K562 (cell line): ENCODE measurements around the gene SLC1A5. TPM values are rescaled to one million over a fixed set of nuclear protein-coding genes. Genes with fewer than 3 reads are reported as not detected.
A peak's percentile ranks its signal among the peaks of the same experiment; 100 is the strongest.

Experiments used
- ARID1B ChIP-seq: fragments of 450-650 bp; IDR thresholded peaks from 2 replicates; pipeline ENCODE4 v1.6.1; 2016; ENCODE audit warnings: antibody characterized with exemption, mild to moderate bottlenecking, inconsistent platforms
- BCOR ChIP-seq: fragments of 450-650 bp; IDR thresholded peaks from 2 replicates; pipeline ENCODE4 v1.6.1; 2016
- CEBPG ChIP-seq, 3 experiments: fragments of 200-800 bp in 1 of 3; sonication (Bioruptor generic) in 1 of 3; sonication (generic) in 1 of 3; formaldehyde crosslinking in 1 of 3; IDR thresholded peaks in 2 of 3; conservative IDR thresholded peaks in 1 of 3; 2 replicates each; pipeline versions ENCODE4 v1.6.1 to v1.8.0; 2016 to 2022; ENCODE audit warnings: missing compliant biosample characterization in 2 of 3, missing genetic modification characterization in 2 of 3, mild to moderate bottlenecking in 1 of 3, missing genetic modification reagents in 1 of 3
- CTBP1 ChIP-seq: fragments of 450-650 bp; IDR thresholded peaks from 2 replicates; pipeline ENCODE4 v1.6.1; 2016; ENCODE audit warnings: borderline replicate concordance
- DNMT1 ChIP-seq: fragments of 450-650 bp; IDR thresholded peaks from 2 replicates; pipeline ENCODE4 v1.6.1; 2016; ENCODE audit warnings: antibody characterized with exemption, mild to moderate bottlenecking
- E2F5 ChIP-seq: sonication (generic); formaldehyde crosslinking; IDR thresholded peaks from 2 replicates; pipeline ENCODE4 v1.8.0; 2022; ENCODE audit warnings: mild to moderate bottlenecking, missing genetic modification reagents
- GABPA ChIP-seq: fragments of 200-800 bp; sonication (Bioruptor generic); conservative IDR thresholded peaks from 2 replicates; pipeline ENCODE4 v1.6.1; 2016; ENCODE audit warnings: low read depth, missing genetic modification characterization, missing compliant biosample characterization
- GTF2B ChIP-seq: IDR thresholded peaks from 2 replicates; pipeline ENCODE4 v1.6.1; 2011; ENCODE audit not compliant: insufficient read length; ENCODE audit errors: extremely low read depth
- HCFC1 ChIP-seq: IDR thresholded peaks from 2 replicates; pipeline ENCODE4 v1.6.1; 2012; ENCODE audit warnings: low read depth, low read length, improper control_type of control experiment
- HMBOX1 ChIP-seq: sonication (generic); IDR thresholded peaks from 2 replicates; pipeline ENCODE4 v1.6.1; 2016
- PHF8 ChIP-seq: fragments of 200-600 bp; sonication (generic); IDR thresholded peaks from 2 replicates; pipeline ENCODE4 v1.6.1; 2012; ENCODE audit warnings: mixed run types, mild to moderate bottlenecking, inconsistent platforms, low read length, moderate library complexity, borderline replicate concordance
- POLR2A ChIP-seq: fragments of 450-650 bp; conservative IDR thresholded peaks from 2 replicates; pipeline ENCODE4 v1.6.1; 2016
- POLR2G ChIP-seq: fragments of 200-400 bp; formaldehyde crosslinking; IDR thresholded peaks from 2 replicates; pipeline ENCODE4 v1.6.1; 2017; ENCODE audit warnings: low read depth, mild to moderate bottlenecking, antibody characterized with exemption, low read length, moderate library complexity
- STAT6 ChIP-seq: sonication (generic); formaldehyde crosslinking; IDR thresholded peaks from 2 replicates; pipeline ENCODE4 v1.8.1; 2023; ENCODE audit warnings: mild to moderate bottlenecking, missing genetic modification reagents
- TAF15 ChIP-seq: fragments of 200-400 bp; formaldehyde crosslinking; IDR thresholded peaks from 2 replicates; pipeline ENCODE4 v1.6.1; 2017; ENCODE audit warnings: mild to moderate bottlenecking, low read depth, low read length, moderate library complexity
- ZBTB26 ChIP-seq: fragments of 450-650 bp; formaldehyde crosslinking; IDR thresholded peaks from 2 replicates; pipeline ENCODE4 v1.4.0; 2022; ENCODE audit warnings: missing genetic modification characterization
- ZNF232 ChIP-seq: sonication (generic); formaldehyde crosslinking; IDR thresholded peaks from 2 replicates; pipeline ENCODE4 v1.8.0; 2022; ENCODE audit warnings: mild to moderate bottlenecking, missing genetic modification reagents
- ZNF316 ChIP-seq: fragments of 450-650 bp; IDR thresholded peaks from 2 replicates; pipeline ENCODE4 v1.6.1; 2016
- polyA plus RNA-seq, 8 experiments: library from polyadenylated mRNA; depleted of rRNA in 4 of 8; stranded (reverse) in 5 of 8; unstranded in 3 of 8; fragments of >200 nt; fragmentation: Nextera tagmentation in 2 of 8; fragmentation: Illumina TruSeq in 1 of 8; extraction: Ambion mirVana in 2 of 8; extraction: Trizol in 1 of 8; gene quantifications; 2 replicates each; pipeline versions ENCODE4 v1.2.1 to v1.2.3, GENCODE V29; 2011 to 2014; ENCODE audit warnings: inconsistent platforms in 1 of 8, missing spikeins in 1 of 8
- total RNA-seq, 7 experiments: library from RNA; depleted of rRNA in 6 of 7; stranded (reverse); fragments of >200 nt in 6 of 7; fragmentation: Illumina TruSeq in 2 of 7; extraction: Trizol in 2 of 7; gene quantifications; 2 replicates each; pipeline versions ENCODE4 v1.2.1 to v1.2.3, GENCODE V29; 2011 to 2021; ENCODE audit warnings: low replicate concordance in 1 of 7

SLC1A5 gene
- total and polyA plus RNA-seq, 9 of the 15 experiments (the other 6 are each of a cell fraction or from before 2014, with no cell fraction given), result 31.2 to 417 (median 134) TPM

- 0 out of 2 replicates have a peak, but pooled peaks have one; percentile 67 for TF ChIP-seq DNMT1
- peak; percentile 52; the same call in 1 of the 2 replicates for TF ChIP-seq ARID1B
- TF ChIP-seq CEBPG (CRISPR knock-in tag; IDR thresholded peaks at IDR 0.05), result peak; percentile 43
- no peak for TF ChIP-seq CEBPG (tag; conservative IDR thresholded peaks at IDR 0.05 in 1 of 2, IDR thresholded peaks at IDR 0.05 in 1 of 2)
- peak; percentile 100 for TF ChIP-seq POLR2G
- TF ChIP-seq POLR2A, result peak; percentile 100
- TF ChIP-seq ZBTB26, result peak; percentile 42; the same call in 1 of the 2 replicates
- TF ChIP-seq TAF15, result 0 out of 2 replicates have a peak, but pooled peaks have one; percentile 43
- TF ChIP-seq ZNF232 (CRISPR knock-in tag), result no peak
- TF ChIP-seq E2F5 (CRISPR knock-in tag), result 0 out of 2 replicates have a peak, but pooled peaks have one; percentile 58
- TF ChIP-seq HCFC1, result peak; percentile 42
- TF ChIP-seq CTBP1, result peak; percentile 72; the same call in 1 of the 2 replicates
- peak; percentile 94 for TF ChIP-seq STAT6 (CRISPR knock-in tag)
- peak; percentile 73 for TF ChIP-seq GABPA (tag)
- TF ChIP-seq BCOR, result peak; percentile 58; the same call in 1 of the 2 replicates
- TF ChIP-seq PHF8, result peak; percentile 91
- TF ChIP-seq GTF2B, result peak; percentile 66
- 0 out of 2 replicates have a peak, but pooled peaks have one; percentile 5 for TF ChIP-seq ZNF316
- no peak for TF ChIP-seq HMBOX1
Observed at GRCh38 chr19:46788262-46788967, at the start of gene SLC1A5 (continued).
